Thymus (tissue), 14 donors: Measurements from ENCODE around the gene NPIPB6. TPM values are rescaled to one million over a fixed set of nuclear protein-coding genes. Genes with fewer than 3 reads are reported as not detected.
"Not testable (repeated sequence)": the region's sequence is repeated elsewhere in the genome, so short reads cannot be mapped to it uniquely, and the experiment has no call there.

Experiments
- DNase-seq, 9 donors: peaks; one replicate each; pipeline ENCODE4 v3.0.0-alpha.2; 2013; ENCODE audit warnings: low spot score in 9 of 9, low read depth in 6 of 9, missing footprints in 1 of 9
- H3K27ac ChIP-seq, 2 donors: one replicate each; pipeline ENCODE4 v1.5.1; 2013; ENCODE audit warnings: control low read depth in 1 of 2, low read depth in 1 of 2, low read length in 1 of 2, mild to moderate bottlenecking in 1 of 2, moderate library complexity in 1 of 2
- H3K27me3 ChIP-seq, 2 donors: one replicate each; pipeline ENCODE4 v1.5.1; 2013; ENCODE audit warnings: low read length in 1 of 2; ENCODE audit not compliant: control insufficient read depth in 2 of 2, insufficient read depth in 1 of 2
- H3K36me3 ChIP-seq, 2 donors: one replicate each; pipeline ENCODE4 v1.5.1; 2013; ENCODE audit warnings: low read length in 1 of 2, mild to moderate bottlenecking in 1 of 2, moderate library complexity in 1 of 2; ENCODE audit not compliant: control insufficient read depth in 2 of 2, insufficient read depth in 2 of 2
- H3K4me1 ChIP-seq, 2 donors: one replicate each; pipeline ENCODE4 v1.5.1; 2013; ENCODE audit warnings: low read length in 2 of 2; ENCODE audit not compliant: control insufficient read depth in 2 of 2, insufficient read depth in 2 of 2
- H3K4me3 ChIP-seq, 2 donors: one replicate each; pipeline ENCODE4 v1.5.1; 2013; ENCODE audit warnings: low read length in 2 of 2, control low read depth in 1 of 2, mild to moderate bottlenecking in 1 of 2
- H3K9me3 ChIP-seq, 2 donors: one replicate each; pipeline ENCODE4 v1.5.1; 2013; ENCODE audit warnings: low read length in 1 of 2, mild to moderate bottlenecking in 1 of 2; ENCODE audit not compliant: control insufficient read depth in 2 of 2, insufficient read depth in 1 of 2
- WGBS: extraction: QIAGEN DNeasy Blood & Tissue Kit; methylation state at CpG from one replicate; pipeline ENCODE4 v1.1.7; 2013; 5-methylcytosine and 5-hydroxymethylcytosine counted together
- long read RNA-seq, 10 donors: transcript quantifications; one replicate each; lab custom pipeline, GENCODE V29; 2026
- polyA plus RNA-seq: library from polyadenylated mRNA; stranded (reverse); fragments of 200-250 nt; gene quantifications from one replicate; pipeline ENCODE4 v1.2.3, GENCODE V29; 2013
- total RNA-seq: library from RNA; stranded (reverse); fragments of 120-200 nt; gene quantifications from one replicate; pipeline ENCODE4 v1.2.4, GENCODE V29; 2013
- donor health status: healthy.

NPIPB6 gene
- total RNA-seq (0.66 TPM), polyA plus RNA-seq (2.6 TPM)
- long read RNA-seq, donor 1 = 0 reads
- long read RNA-seq, donor 2 = 0 reads
- long read RNA-seq, donor 3 = 0 reads
- long read RNA-seq, donor 4 = 0 reads
- long read RNA-seq, donor 5 = 0 reads
- long read RNA-seq, donor 6 = 0 reads
- long read RNA-seq, donor 7 = 0 reads
- long read RNA-seq, donor 8 = 0 reads
- long read RNA-seq, donor 9 = 0 reads
- long read RNA-seq, donor 10 = 0 reads

DNA sequence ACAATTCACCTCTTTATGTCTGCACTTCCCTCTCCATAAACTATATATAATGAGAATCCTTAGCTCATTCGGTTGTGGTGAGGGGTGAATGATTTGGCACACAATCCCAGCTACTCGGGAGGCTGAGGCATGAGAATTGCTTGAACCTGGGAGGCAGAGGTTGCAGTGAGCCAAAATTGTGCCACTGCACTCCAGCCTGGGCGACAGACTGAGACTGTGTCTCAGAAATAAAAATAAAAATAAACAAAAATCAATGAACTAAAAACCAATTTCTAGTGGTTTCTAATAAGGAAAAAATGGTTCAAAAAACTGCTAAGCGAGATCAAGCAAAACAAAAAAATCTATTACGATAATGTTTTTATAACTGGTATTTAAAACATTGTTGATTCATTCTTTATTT, at the start of gene NPIPB6:
Gene NPIPB6 (minus strand): TSS at position 101 of the 400 bp plus-strand sequence. CDS start 686 bp downstream, outside the sequence.
- H3K4me1 ChIP-seq, H3K9me3 ChIP-seq, DNase-seq, H3K27ac ChIP-seq, H3K27me3 ChIP-seq, H3K4me3 ChIP-seq, H3K36me3 ChIP-seq: not testable (repeated sequence)
- no CpG with 5 or more reads among the region's 5 CpGs for WGBS

DNA sequence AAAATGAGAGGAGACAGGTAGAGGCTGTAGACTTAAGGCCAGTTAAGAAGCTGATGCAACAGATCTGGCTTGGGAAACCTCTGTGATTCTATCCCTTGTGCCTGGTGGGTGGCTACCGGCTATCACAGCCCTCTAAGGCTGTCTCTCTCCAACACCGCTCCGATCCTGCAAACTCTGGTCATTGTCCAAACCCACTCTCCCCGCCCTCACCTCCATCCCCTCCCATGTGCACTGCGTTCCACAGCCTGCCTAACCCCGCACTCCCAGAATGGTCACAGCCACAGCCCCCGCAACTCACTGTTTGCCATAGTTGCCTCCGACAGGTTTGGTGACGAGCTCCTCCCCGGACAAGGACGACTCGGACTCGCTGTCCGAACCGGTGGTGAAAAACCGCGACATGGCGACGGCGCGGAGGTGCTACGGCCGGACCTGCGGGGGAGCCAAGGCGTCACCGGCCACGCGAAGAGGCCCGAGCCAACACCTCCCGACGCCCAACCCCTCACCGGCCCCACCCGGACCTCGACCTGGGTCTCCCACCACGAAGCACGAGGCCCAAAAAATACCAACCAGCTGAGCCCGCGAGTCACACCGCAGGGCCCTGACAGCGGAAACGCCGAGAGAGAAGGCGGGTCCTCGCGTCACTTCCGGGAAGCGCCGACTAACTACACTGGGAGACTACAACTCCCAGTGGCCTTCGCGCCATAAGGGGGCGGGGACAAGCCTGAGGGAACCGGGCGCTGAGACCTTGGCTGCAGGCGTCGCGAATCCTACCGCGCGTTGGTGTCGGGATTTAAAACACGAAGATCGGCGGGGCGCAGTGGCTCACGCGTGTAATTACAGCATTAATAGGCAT, 40.1 kb upstream of the NPIPB6 start, which contains the start of gene EIF3CL:
Gene EIF3CL (minus strand): TSS at position 622 of the 853 bp plus-strand sequence. CDS start 223 bp downstream, at position 399.
- no CpG with 5 or more reads among the region's 66 CpGs for WGBS
- H3K36me3 ChIP-seq, H3K27ac ChIP-seq, H3K9me3 ChIP-seq, H3K4me3 ChIP-seq, H3K4me1 ChIP-seq, H3K27me3 ChIP-seq, DNase-seq: not testable (repeated sequence)

GRCh38 chr16:28392054-28392453, 28.7 kb upstream of the NPIPB6 start:
- not testable (repeated sequence) for H3K27me3 ChIP-seq, H3K4me1 ChIP-seq, H3K27ac ChIP-seq, H3K9me3 ChIP-seq, DNase-seq, H3K4me3 ChIP-seq, H3K36me3 ChIP-seq
- whole genome bisulfite sequencing = no CpG with 5 or more reads among the region's 5 CpGs

GRCh38 chr16:28382177-28382867, 19.0 kb upstream of the NPIPB6 start:
- not testable (repeated sequence) for H3K27ac ChIP-seq, H3K9me3 ChIP-seq, H3K36me3 ChIP-seq, DNase-seq, H3K4me1 ChIP-seq, H3K27me3 ChIP-seq, H3K4me3 ChIP-seq
- 95% methylated on average over 3 of the region's 10 CpGs for WGBS

GRCh38 chr16:28377822-28378221, 14.5 kb upstream of the NPIPB6 start:
- not testable (repeated sequence) for DNase-seq, H3K27ac ChIP-seq, H3K4me1 ChIP-seq, H3K9me3 ChIP-seq, H3K4me3 ChIP-seq, H3K27me3 ChIP-seq, H3K36me3 ChIP-seq
- WGBS = over 99% methylated on average over 5 of the region's 10 CpGs

DNA sequence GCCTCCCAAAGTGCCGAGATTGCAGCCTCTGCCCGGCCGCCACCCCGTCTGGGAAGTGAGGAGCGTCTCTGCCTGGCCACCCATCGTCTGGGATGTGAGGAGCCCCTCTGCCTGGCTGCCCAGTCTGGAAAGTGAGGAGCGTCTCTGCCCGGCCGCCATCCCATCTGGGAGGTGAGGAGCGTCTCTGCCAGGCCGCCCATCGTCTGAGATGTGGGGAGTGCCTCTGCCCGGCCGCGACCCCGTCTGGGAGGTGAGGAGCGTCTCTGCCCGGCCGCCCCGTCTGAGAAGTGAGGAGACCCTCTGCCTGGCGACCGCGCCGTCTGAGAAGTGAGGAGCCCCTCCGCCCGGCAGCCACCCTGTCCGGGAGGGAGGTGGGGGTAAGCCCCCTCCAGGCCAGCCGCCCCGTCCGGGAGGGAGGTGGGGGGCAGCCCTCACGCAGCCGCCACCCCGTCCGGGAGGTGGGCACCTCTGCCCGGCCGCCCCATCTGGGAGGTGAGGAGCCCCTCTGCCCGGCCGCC, 13.9 kb upstream of the NPIPB6 start:
- H3K27me3 ChIP-seq, H3K9me3 ChIP-seq, H3K27ac ChIP-seq, H3K4me3 ChIP-seq, DNase-seq, H3K36me3 ChIP-seq, H3K4me1 ChIP-seq: not testable (repeated sequence)
- 97% methylated on average over 29 of the region's 38 CpGs for WGBS

DNA sequence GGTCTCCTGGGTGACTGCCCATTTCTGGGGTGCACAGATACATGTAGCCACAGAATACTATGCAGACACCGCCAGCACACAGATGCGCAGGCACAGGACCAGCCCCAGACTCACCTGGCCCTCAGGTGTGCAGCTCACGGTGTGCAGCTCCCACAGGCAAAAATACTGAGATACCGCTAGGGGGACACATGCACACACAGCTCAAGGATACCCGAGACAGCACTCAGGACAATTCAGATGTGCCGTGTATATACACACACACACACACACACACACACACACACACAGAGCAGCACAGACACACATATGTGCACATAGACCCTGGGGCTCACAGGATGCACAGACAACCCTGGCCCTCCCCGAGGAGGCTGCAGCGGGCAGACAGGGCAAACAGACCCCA, 11.8 kb upstream of the NPIPB6 start:
- 8% methylated on average over 3 of the region's 8 CpGs for WGBS
- H3K4me3 ChIP-seq, H3K27ac ChIP-seq, DNase-seq, H3K27me3 ChIP-seq, H3K36me3 ChIP-seq, H3K4me1 ChIP-seq, H3K9me3 ChIP-seq: not testable (repeated sequence)

- H3K27me3 ChIP-seq, H3K4me1 ChIP-seq, H3K4me3 ChIP-seq, H3K9me3 ChIP-seq, H3K36me3 ChIP-seq, DNase-seq, H3K27ac ChIP-seq: not testable (repeated sequence)
- WGBS = 16% methylated on average over 10 of the region's 25 CpGs
Measured at GRCh38 chr16:28374281-28374680, 11.0 kb upstream of the NPIPB6 start.

DNA sequence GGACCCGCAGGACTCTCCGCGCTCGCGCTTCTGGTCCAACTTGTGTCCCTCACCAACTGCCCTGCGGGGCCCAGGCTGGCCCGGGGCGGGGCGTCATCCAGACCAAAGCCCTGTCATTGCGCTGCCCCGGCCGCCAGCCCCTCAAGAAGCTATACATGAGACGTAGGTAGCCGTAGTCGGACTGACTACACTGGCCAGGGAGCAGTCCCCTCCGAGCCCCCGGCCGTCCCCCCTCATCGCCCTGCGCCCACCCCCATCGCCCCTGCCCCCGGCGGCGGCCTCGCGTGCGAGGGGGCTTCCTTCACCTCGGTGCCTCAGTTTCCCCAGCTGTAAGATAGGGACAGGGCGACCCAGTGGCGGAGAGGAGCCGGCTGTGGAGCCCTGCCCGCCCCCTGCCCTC, 4.6 kb upstream of the NPIPB6 start:
- H3K27ac ChIP-seq, H3K4me1 ChIP-seq, H3K9me3 ChIP-seq, H3K36me3 ChIP-seq, H3K27me3 ChIP-seq, H3K4me3 ChIP-seq: not testable (repeated sequence)
- WGBS = 61% methylated on average over 25 of the region's 32 CpGs
- DNase-seq = peak in 1 of 9 donors; percentile 0
